Activated T-helper 2 cell treated with anti-CD3 and anti-CD28 coated beads, Interferon-gamma antibody, Interleukin-2, Interleukin-4, amounts not matched to agents 10 μg/mL and 5 μg/mL and 100 μg/mL, durations not matched to agents 14 hours and 24 hours and 36 hours (primary cell): ENCODE measurements around the gene SLC8A3. TPM values are rescaled to one million over a fixed set of nuclear protein-coding genes. Genes with fewer than 3 reads are reported as not detected.
A peak's percentile ranks its signal among the peaks of the same experiment; 100 is the strongest.

Source experiments
- DNase-seq: peaks from one replicate; pipeline ENCODE4 v3.0.0; 2021; ENCODE audit warnings: low spot score
- H3K27ac Mint-ChIP-seq: one replicate; pipeline ENCODE4 v1.8.0; 2021; ENCODE audit warnings: mixed read lengths
- H3K27me3 Mint-ChIP-seq: one replicate; pipeline ENCODE4 v1.8.0; 2021; ENCODE audit warnings: low read depth, mixed read lengths
- H3K36me3 Mint-ChIP-seq: one replicate; pipeline ENCODE4 v1.8.0; 2021; ENCODE audit warnings: low read depth, mixed read lengths
- H3K4me1 Mint-ChIP-seq: one replicate; pipeline ENCODE4 v1.8.0; 2021; ENCODE audit warnings: low read depth, mixed read lengths
- H3K4me3 Mint-ChIP-seq: one replicate; pipeline ENCODE4 v1.8.0; 2021; ENCODE audit warnings: low read depth, mild to moderate bottlenecking, moderate library complexity, mixed read lengths
- H3K9me3 Mint-ChIP-seq: one replicate; pipeline ENCODE4 v1.8.0; 2021; ENCODE audit warnings: mixed read lengths
- intact Hi-C: fragments of 100-400 bp; cut with micrococcal nuclease; formaldehyde crosslinking; loops from one replicate; pipeline ENCODE4 v1.15.1; 2023
- total RNA-seq: library from RNA; stranded (reverse); gene quantifications from 2 replicates; pipeline ENCODE4 v1.2.3, GENCODE V29; 2022

SLC8A3 gene
- total RNA-seq, 1 donor from 2014 or later, result 0.32 TPM

- Mint-ChIP-seq H3K4me1 (peaks cover 13% of the 10 kb centered on the region), H3K27ac (no peak overlapping the region)
These were observed 1.4 kb upstream of the SLC8A3 start for GRCh38 chr14:70190156-70190555.

GRCh38 chr14:70189456-70190077, 816 bp upstream of the SLC8A3 start:
- Mint-ChIP-seq H3K4me3 (peak overlapping the region; percentile 40), H3K9me3 (no peaks in the 10 kb centered on the region), H3K4me1 (peaks cover 13% of the 10 kb centered on the region), H3K27me3 (peaks cover 76% of the 10 kb centered on the region), H3K27ac (no peak overlapping the region), H3K36me3 (no peaks in the 10 kb centered on the region)
- intact Hi-C loops, result no loop called here
- DNase-seq, result no peak

More at GRCh38 chr14:70190156-70190555, 1.4 kb upstream of the SLC8A3 start:
- DNase-seq, result no peak
- H3K36me3 Mint-ChIP-seq, result no peaks in the 10 kb centered on the region
- no peaks in the 10 kb centered on the region for H3K9me3 Mint-ChIP-seq
- intact Hi-C loops, result no loop called here
- no peak overlapping the region for H3K4me3 Mint-ChIP-seq
- H3K27me3 Mint-ChIP-seq, result peaks cover 81% of the 10 kb centered on the region

- Mint-ChIP-seq H3K4me3 (peak overlapping the region; percentile 82), H3K27ac (peak overlapping the region; percentile 39), H3K4me1 (peaks cover 13% of the 10 kb centered on the region), H3K9me3 (no peaks in the 10 kb centered on the region), H3K27me3 (peaks cover 65% of the 10 kb centered on the region), H3K36me3 (no peaks in the 10 kb centered on the region)
- DNase-seq, result no peak
- intact Hi-C loops, result no loop called here
These were observed 461 bp downstream of the SLC8A3 start for GRCh38 chr14:70188322-70188658.

- Mint-ChIP-seq H3K4me3 (peak overlapping the region; percentile 82), H3K9me3 (no peaks in the 10 kb centered on the region), H3K27ac (no peak overlapping the region), H3K27me3 (peaks cover 55% of the 10 kb centered on the region), H3K36me3 (no peaks in the 10 kb centered on the region), H3K4me1 (peaks cover 13% of the 10 kb centered on the region)
- DNase-seq, result no peak
- intact Hi-C loops, result no loop called here
These were observed 1.8 kb downstream of the SLC8A3 start for GRCh38 chr14:70186900-70187451.

GRCh38 chr14:70183991-70184390, 4.8 kb downstream of the SLC8A3 start:
- Mint-ChIP-seq H3K4me1 (peaks cover 10% of the 10 kb centered on the region), H3K27ac (no peak overlapping the region), H3K9me3 (no peaks in the 10 kb centered on the region), H3K36me3 (no peaks in the 10 kb centered on the region), H3K27me3 (peaks cover 32% of the 10 kb centered on the region), H3K4me3 (no peak overlapping the region)
- DNase-seq, result no peak
- intact Hi-C loops, result no loop called here

- no peak overlapping the region for H3K4me3 Mint-ChIP-seq
- H3K27ac Mint-ChIP-seq, result no peak overlapping the region
- H3K4me1 Mint-ChIP-seq, result no peaks in the 10 kb centered on the region
- intact Hi-C loops, result no loop called here
- no peaks in the 10 kb centered on the region for H3K9me3 Mint-ChIP-seq
- peaks cover 23% of the 10 kb centered on the region for H3K27me3 Mint-ChIP-seq
- no peak for DNase-seq
- no peaks in the 10 kb centered on the region for H3K36me3 Mint-ChIP-seq
These were observed 7.5 kb downstream of the SLC8A3 start for GRCh38 chr14:70181276-70181675.

- H3K9me3 Mint-ChIP-seq, result no peaks in the 10 kb centered on the region
- no peak overlapping the region for H3K4me3 Mint-ChIP-seq
These were observed 8.0 kb downstream of the SLC8A3 start for GRCh38 chr14:70180718-70181117.

GRCh38 chr14:70177081-70177800, 11.5 kb downstream of the SLC8A3 start:
- intact Hi-C loops, result no loop called here

More at GRCh38 chr14:70180718-70181117, 8.0 kb downstream of the SLC8A3 start:
- Mint-ChIP-seq H3K36me3 (no peaks in the 10 kb centered on the region), H3K27me3 (peaks cover 19% of the 10 kb centered on the region), H3K4me1 (no peaks in the 10 kb centered on the region), H3K27ac (no peak overlapping the region)
- intact Hi-C loops, result no loop called here
- DNase-seq, result no peak

GRCh38 chr14:70173569-70173968, 15.2 kb downstream of the SLC8A3 start:
- intact Hi-C loops, result no loop called here
- Mint-ChIP-seq H3K4me1 (no peaks in the 10 kb centered on the region), H3K27me3 (peaks cover 12% of the 10 kb centered on the region), H3K36me3 (no peaks in the 10 kb centered on the region), H3K4me3 (no peak overlapping the region), H3K27ac (no peak overlapping the region), H3K9me3 (no peaks in the 10 kb centered on the region)
- no peak for DNase-seq

More at GRCh38 chr14:70177081-70177800, 11.5 kb downstream of the SLC8A3 start:
- Mint-ChIP-seq H3K36me3 (no peaks in the 10 kb centered on the region), H3K4me1 (no peaks in the 10 kb centered on the region), H3K27ac (no peak overlapping the region), H3K4me3 (no peak overlapping the region), H3K27me3 (peaks cover 17% of the 10 kb centered on the region), H3K9me3 (no peaks in the 10 kb centered on the region)
- no peak for DNase-seq

- Mint-ChIP-seq H3K9me3 (no peaks in the 10 kb centered on the region), H3K27me3 (peaks cover 8% of the 10 kb centered on the region), H3K4me1 (no peaks in the 10 kb centered on the region)
These were observed 17.0 kb downstream of the SLC8A3 start for GRCh38 chr14:70171726-70172125.

GRCh38 chr14:70170976-70171375, 17.8 kb downstream of the SLC8A3 start:
- H3K4me1 Mint-ChIP-seq, result no peaks in the 10 kb centered on the region
- H3K9me3 Mint-ChIP-seq, result no peaks in the 10 kb centered on the region
- H3K36me3 Mint-ChIP-seq, result no peaks in the 10 kb centered on the region
- intact Hi-C loops, result no loop called here
- no peak overlapping the region for H3K4me3 Mint-ChIP-seq
- H3K27me3 Mint-ChIP-seq, result peaks cover 4% of the 10 kb centered on the region
- no peak overlapping the region for H3K27ac Mint-ChIP-seq
- no peak for DNase-seq

More at GRCh38 chr14:70171726-70172125, 17.0 kb downstream of the SLC8A3 start:
- DNase-seq, result no peak
- Mint-ChIP-seq H3K4me3 (no peak overlapping the region), H3K36me3 (no peaks in the 10 kb centered on the region), H3K27ac (no peak overlapping the region)
- intact Hi-C loops, result no loop called here

- intact Hi-C loops, result no loop called here
- Mint-ChIP-seq H3K27ac (no peak overlapping the region), H3K36me3 (no peaks in the 10 kb centered on the region), H3K9me3 (no peaks in the 10 kb centered on the region), H3K4me3 (no peak overlapping the region), H3K27me3 (peaks cover 7% of the 10 kb centered on the region), H3K4me1 (no peaks in the 10 kb centered on the region)
- no peak for DNase-seq
These were observed 20.3 kb downstream of the SLC8A3 start for GRCh38 chr14:70168406-70168805.

- Mint-ChIP-seq H3K27me3 (peaks cover 7% of the 10 kb centered on the region), H3K36me3 (no peaks in the 10 kb centered on the region), H3K27ac (no peak overlapping the region), H3K4me3 (no peak overlapping the region), H3K9me3 (no peaks in the 10 kb centered on the region), H3K4me1 (no peaks in the 10 kb centered on the region)
- DNase-seq, result no peak
- intact Hi-C loops, result no loop called here
These were observed 22.1 kb downstream of the SLC8A3 start for GRCh38 chr14:70166530-70167203.
